HepG2 (cell line): ENCODE results near the gene CST8.

Experiments
- HOXA3 ChIP-seq: sonication (generic); formaldehyde crosslinking; IDR thresholded peaks from 2 replicates; pipeline ENCODE4 v1.5.0; 2020; ENCODE audit warnings: missing genetic modification reagents
- TIGD3 ChIP-seq: sonication (generic); formaldehyde crosslinking; IDR thresholded peaks from 2 replicates; pipeline ENCODE4 v1.5.1; 2020; ENCODE audit warnings: mild to moderate bottlenecking, missing genetic modification reagents, borderline replicate concordance
- ZNF567 ChIP-seq: sonication (generic); formaldehyde crosslinking; IDR thresholded peaks from 2 replicates; pipeline ENCODE4 v1.8.1; 2023; ENCODE audit warnings: mild to moderate bottlenecking, missing genetic modification reagents, borderline replicate concordance

DNA sequence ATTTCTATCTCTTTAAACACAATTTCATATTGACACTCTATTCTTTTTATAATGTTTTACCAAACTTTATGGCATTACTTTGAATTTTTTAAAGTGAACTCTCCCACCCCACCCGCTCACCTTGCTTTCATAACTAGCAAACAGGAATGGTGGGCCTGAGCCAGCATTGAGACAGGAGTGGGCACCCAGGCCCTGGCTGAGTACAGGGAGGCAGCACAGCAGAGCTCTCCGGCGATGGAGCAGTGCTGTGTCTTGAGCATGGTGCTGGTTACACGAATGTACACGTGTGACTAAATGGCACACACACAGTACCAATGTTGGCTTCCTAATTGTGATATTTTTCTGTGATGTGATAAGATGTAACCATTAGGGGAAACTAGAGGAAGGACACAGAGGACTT is 42.8 kb upstream of the CST8 start:
- TF ChIP-seq ZNF567 (CRISPR knock-in tag) = no peak
- no peak for TF ChIP-seq TIGD3
- TF ChIP-seq HOXA3 = no peak
